Fibroblast of skin of right biceps (primary cell): ENCODE results near the gene BCAS2.
A peak's percentile ranks its signal among the peaks of the same experiment; 100 is the strongest.

Experiments
- DNase-seq: peaks from one replicate; pipeline ENCODE4 v3.0.0-alpha.2; 2013

The BCAS2 gene

DNA sequence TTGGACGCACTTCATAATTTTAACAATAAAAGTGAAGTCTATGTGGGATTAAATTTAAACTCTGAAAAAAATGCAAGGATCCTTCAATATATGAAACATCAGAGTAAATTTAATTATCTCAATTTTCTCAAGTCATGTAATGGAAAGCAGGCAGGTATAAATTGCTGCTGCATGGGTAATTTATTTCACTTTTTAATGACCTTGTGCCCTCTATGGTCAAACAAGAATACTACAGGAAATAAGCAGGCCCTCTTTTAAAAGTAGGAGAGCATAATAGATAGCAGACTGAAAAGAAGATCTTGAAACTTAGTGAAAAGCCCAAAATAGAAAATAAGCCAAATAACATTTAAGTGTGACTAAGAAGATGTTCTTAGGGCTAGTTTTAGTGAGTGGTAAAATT, 22.9 kb downstream of the BCAS2 start:
- DNase-seq, result peak; percentile 6

DNA sequence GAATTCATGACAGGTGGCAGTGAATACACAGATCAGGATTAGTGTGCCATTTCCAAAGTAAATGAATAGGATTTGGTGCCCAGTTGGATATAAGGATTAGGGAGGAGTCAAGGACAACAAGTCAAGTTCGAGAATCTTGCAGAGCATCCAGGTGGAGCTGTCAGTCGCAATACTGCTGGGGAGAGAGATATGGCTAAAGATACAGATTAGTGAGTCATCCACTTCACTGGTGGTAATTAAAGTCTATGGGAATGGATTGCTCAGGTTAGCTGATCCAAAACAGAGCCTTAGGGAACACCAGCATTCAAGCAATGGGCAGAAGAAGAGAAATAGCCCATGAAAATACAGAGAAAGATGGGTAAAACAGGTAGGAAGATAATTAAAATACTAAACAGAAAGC, 26.8 kb downstream of the BCAS2 start:
- no peak for DNase-seq

DNA sequence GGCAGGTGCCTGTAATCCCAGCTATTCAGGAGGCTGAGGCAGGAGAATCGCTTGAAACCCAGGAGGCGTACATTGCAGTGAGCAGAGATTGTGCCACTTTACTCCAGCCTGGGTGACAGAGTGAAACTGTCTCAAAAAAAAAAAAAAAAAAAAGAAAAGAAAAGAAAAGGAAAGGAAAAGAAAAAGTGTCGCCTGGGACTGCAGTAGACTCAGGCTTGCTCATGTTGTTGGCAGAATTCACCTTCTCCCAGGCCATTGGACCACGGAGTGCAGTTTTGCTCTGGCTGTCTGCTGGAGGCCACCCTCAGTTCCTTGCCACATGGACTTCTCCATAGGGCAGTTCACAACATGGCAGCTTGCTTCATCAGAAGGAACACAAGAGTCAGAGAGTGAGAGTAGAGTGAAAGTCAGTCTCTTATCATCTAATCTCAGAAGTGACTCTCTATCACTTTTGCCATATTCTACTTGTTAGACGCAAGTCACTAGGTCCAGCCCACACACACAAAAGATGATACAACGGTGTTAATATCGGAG, 29.2 kb downstream of the BCAS2 start:
- no peak for DNase-seq

DNA sequence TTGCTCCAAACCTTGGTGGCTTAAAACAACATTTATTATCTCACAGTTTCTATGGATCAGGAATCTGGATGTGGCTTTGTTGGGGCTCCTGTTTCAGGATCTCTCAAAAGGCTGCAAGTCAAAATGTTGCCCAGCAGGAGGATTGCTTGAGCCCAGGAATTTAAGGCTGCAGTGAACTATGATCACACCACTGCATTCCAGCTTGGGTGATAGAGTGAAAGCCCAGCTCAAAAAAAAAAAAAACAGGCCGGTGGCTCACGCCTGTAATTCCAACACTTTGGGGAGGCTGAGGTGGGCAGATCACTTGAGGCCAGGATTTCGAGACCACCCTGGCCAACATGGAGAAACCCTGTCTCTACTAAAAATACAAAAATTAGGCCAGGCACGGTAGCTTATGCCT, 30.0 kb downstream of the BCAS2 start:
- peak; percentile 1 for DNase-seq

DNA sequence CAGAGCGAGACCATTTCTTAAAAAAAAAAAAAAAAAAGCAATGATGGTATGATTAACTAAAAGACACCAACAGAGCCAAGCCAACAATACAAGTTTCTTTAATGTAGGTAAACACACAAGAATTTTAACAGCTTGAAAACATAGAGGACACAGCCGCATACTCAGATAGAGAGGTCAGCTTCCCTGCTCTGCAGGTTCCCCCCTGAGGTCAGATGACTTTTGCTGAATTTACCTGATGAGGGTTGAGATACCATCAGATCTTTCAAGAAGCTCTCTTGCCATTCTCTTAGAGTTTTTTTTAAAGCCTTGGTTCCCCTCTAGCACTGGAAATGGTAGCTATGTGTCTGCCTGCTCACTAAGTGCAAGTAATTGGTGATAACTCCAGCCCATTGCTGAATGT, 31.1 kb downstream of the BCAS2 start:
- no peak for DNase-seq

DNA sequence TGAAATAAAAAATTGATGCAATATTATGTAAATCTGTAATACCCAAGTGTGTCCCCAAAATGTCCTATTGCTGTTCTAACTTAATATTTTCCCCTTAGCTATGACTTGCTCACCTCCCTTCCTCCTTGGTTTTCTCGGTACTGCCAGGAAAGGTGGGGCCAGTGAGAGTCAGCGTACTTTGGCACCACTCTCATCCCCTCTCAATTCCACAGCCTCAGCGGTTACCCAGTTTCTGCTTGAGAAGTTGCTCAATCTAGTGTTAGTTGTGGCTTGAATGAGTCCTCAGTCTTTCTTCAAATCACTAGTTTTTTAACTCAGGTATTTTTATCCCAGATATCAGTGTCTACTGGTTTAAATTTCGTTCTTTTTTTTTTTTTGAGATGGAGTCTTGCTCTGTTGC, 32.3 kb downstream of the BCAS2 start:
- peak; percentile 1 for DNase-seq

DNA sequence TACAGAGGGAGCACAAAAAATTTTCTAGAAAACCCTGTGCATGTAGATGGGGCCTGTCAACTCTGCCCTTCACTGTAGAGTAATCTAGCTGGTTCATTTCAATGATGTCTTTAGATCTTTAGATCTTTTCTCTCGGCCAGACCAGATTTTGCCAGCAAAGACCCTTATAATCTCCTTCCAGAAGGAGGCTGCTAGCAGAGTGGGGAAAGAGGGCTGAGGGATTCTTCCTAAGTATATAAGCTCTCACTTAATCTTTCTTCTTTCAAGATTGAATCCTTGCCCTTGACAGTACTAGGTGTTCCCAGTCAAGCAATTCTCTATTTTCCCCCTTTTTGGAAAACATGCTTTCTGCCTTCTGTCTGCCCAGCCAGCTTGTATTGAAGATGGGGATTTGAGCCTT, 34.3 kb downstream of the BCAS2 start:
- DNase-seq, result no peak

DNA sequence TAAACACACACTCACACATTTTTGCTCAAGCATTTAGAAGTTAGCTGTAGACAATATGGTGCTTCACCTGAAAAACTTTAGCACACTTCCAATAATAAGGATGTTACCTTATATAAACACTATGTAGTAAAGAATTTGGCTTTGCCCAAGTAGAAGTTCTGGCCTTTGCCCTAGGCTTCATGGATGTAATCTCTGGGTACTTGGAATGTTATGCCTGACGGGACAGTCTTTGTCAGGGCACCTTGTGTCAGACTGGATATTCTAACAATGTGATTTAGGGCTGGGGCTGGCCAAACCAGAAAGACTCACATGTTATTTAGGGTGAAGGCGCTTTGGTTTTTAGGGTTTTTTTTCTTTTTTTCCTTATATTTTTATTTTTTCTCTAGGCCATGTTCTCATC, 35.6 kb downstream of the BCAS2 start:
- DNase-seq, result no peak

DNA sequence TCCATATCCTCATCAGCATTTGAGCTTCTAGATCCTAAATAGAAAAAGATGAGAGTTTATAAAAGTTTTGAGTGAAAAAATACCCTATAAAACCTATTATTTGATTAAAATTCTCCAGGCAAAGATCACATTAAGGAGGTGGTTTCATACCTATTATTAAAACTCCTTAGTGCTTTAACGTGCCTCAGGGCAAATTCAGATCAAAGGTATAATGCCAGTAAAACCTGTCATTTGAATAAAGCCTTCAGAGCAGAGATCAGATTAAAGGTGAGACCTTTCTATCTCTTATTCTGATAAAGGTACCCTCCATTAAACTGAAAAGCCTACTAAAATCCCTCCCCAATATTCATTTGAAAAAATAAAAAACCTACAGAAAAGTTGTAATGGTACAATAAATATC, 36.1 kb downstream of the BCAS2 start:
- DNase-seq, result no peak

DNA sequence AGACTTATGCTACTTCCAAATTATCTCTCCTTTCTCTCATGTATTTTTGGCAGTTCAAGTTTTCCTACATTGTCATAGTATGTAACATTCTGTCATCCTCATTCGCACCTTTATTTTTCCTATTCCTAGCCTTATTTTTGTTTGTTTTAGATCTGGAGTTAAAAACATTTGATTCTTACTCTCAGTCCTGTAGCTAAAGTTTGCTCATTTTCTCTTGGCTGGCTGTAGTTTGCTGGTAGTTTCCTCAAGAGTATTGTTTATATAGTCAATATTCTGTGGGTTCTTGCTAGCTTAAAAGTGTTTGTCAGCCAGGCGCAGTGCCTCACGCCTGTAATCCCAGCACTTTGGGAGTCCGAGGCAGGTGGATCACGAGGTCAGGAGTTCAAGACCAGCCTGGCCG, 40.6 kb downstream of the BCAS2 start:
- no peak for DNase-seq

DNA sequence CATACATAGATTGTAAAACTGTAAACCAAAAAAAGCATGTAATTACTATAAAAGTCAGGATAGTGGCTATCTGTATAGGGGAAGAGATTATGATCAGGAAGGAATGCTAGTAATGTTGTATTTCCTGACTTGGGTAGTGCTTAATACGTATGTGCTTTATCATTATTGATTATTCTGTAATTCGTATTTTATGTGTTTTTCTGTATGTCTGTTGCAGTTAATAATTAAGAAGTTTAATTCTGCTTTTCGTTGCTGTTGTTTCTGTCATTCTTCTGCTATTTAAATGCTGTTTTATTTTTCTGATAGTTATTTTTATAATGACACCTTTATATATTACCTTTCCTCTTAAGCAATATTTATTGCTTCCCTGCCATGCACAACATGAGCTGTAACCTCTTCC, 41.1 kb downstream of the BCAS2 start:
- no peak for DNase-seq

DNA sequence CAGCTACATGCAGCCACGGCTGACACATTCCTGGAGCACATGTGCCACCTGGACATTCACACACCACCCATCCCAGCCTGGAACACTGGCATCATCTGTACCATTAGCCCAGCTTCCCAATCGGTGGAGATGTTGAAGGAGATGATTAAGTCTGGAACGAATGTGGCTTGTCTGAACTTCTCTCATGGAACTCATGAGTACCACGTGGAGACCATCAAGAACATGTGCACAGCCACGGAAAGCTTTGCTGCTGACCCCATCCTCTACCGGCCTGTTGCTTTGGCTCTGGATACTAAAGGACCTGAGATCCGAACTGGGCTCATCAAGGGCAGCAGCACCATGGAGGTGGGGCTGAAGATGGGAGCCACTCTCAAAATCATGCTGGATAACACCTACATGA, 45.4 kb downstream of the BCAS2 start:
- DNase-seq, result no peak

DNA sequence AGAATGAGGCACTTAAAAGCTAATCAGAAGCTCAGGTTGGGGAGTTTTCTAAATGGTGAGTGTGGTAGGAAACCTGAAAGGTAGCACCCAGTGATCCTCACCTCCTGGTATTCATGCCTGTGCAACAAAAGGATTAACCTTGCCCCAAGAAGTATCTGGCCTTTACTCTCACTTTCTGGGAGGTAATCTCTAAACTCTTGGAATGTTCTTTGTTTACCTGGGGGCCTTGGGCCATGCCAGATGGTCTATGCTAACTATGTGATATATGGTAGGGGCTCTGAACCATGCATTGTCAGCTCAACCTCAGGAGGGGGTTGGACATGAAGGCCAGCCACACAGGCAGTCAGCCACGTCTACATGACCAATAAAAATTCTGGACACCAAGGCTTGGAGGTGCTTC, 46.0 kb downstream of the BCAS2 start:
- DNase-seq, result no peak

DNA sequence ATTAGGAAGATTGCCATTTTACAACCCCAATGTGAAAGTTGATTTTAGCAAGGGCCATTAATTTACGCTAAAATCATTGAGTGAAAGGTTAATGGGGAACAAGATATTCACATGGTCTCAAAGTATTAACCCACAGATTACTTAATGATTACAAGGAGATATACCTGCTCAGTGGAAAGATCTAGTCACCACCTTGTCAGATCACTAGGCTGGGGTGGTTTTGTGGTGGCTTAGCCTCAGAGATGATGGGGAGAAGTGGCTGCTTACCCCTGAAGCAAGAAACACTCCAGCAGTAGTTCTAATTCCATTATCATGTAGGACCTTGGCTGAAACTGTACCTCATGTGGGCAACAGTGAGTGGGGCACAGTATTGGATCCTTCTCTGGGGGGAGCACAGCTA, 50.3 kb downstream of the BCAS2 start:
- no peak for DNase-seq

DNA sequence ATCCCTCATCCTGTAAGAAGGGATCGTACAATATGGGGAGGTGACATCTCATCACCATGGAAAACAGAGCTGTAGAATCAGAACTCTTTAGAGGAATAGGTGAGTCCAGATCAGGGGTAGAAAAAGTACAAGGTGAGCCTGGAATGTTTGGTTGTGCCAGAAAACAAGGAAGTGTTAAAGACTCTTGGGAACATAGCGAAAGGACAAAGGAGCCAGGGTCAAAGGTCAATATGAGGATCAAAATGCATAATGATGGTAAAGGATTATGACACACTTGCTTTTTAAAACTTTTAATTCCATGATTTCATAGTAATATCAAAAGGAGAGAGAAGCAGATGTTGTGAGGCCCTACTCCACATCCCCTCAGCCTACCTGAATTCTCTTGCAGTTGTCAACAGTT, 51.2 kb downstream of the BCAS2 start:
- DNase-seq, result no peak

DNA sequence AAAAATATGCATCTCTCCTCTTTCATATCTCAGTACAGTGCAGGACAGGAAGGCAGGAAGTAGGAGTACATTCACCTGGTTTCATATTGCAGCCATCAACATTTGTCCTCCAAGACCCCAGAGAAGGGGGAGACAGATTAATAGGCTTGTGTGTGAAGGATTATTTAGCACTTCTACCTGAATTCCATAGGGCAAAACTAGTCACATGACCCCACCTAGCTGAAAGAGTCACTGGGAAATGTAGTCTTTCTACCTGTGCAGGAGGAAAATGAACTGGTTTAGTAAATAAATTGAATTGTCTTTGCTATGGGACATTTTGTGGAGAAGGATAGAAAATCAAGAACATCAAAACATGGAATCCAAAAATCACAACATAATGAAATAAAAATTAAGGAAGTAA, 56.5 kb downstream of the BCAS2 start:
- no peak for DNase-seq

DNA sequence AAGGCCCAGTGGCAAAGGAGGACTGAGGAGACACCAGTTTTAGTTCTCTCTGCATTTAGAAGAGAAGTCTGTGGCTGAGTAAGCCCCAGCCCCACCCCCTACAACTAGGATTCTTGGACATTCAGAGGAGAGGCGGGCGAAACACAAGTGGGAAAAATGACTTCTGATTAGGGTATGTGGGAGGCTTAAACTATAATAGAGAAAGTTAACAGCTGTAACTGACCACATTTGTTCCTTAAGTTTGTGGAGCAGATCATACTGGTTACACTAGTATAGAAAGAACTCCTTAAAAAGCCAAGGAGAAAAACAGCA, 59.2 kb downstream of the BCAS2 start:
- no peak for DNase-seq

DNA sequence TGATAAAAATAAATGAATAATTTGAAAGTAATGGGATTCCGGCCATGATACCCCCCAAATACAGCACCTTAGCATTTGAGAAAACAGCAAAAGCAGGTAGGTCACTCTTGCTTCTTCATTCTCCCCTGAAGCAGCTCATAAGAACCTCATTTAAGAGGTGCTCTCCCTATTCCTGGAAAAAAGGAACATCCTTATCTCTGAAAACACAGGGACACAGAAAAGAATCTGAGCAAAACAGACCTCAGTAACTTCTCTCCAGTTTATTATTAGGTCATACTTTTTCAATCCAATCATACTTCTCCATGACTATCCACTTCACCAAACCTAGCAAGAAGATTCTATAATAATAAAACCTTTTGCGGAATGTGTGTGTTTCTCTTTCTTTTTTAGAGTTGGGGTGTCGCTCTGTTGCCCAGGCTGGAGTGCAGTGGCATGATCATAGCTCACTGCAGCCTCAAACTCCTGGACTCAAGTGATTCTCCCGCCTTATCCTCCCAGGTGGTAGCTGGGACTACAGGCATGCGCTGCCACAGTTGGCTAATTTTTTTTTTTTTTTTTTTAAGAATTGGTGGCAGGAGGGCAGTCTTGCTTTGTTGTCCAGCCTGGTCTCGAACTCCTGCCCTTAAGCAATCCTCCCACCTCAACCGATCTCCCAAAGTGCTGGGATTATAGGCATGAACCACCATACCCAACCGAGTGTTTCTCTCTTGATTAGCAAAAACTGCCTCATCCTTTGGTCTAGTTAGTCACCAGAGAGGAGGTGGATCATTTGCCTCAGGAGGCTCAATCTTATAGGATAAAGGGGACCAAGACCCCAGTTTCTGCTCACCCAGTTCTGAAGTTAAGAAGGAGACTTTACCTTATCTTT, 59.8 kb downstream of the BCAS2 start:
- no peak for DNase-seq
